ENCODE measurements around the gene IER2.

DNA sequence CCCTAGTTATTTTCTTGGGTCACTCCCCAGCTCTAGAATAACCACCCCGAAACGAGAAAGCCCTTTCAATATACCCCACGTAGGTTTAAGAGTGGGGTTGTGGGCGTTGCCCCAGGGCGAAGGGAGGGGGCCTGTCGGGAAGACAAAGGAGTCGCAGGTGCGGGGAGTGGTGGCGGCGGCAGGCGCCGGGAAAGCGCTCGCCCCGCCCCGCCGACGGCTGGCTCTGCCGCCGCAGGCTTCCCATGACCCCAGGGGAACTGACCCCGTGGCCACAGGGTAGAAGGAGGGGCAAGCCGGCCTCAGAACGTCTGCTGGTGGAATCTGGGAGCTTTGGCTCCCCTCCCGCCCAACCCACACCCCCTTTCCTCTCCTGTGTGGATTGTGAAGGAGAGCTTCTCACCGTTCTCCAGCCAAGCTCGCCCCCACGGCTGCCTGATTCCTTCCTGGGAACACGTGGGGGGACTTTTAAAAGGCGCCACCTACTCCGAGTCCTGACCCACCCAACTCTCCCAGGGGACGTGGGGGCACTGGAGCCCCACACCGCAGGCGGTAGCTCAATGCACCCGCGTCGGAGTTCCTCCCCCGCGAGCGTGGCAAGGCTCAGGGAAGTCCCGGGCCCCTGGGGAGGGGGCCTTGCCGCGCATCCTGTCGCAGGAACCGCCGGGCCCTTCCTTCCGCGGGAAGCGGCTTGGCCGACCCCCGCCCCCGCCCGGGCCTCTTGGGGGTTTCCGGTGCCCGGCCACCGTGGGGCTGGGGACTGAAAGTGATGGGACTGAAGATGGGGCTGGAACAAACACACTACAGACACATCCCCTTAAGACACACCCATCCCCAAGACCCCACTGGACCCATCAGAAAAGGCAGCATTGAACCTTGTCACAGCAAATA, 5.5 kb downstream of the IER2 start:
- TF ChIP-seq, protein P1, sequence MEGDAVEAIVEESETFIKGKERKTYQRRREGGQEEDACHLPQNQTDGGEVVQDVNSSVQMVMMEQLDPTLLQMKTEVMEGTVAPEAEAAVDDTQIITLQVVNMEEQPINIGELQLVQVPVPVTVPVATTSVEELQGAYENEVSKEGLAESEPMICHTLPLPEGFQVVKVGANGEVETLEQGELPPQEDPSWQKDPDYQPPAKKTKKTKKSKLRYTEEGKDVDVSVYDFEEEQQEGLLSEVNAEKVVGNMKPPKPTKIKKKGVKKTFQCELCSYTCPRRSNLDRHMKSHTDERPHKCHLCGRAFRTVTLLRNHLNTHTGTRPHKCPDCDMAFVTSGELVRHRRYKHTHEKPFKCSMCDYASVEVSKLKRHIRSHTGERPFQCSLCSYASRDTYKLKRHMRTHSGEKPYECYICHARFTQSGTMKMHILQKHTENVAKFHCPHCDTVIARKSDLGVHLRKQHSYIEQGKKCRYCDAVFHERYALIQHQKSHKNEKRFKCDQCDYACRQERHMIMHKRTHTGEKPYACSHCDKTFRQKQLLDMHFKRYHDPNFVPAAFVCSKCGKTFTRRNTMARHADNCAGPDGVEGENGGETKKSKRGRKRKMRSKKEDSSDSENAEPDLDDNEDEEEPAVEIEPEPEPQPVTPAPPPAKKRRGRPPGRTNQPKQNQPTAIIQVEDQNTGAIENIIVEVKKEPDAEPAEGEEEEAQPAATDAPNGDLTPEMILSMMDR (conservative IDR thresholded peaks at IDR 0.05), result no peak
- TF ChIP-seq ZFX (IDR thresholded peaks at IDR 0.05), result no peak

Data from C4-2B (cell line).